Smooth muscle cell of the brain vasculature (primary cell): ENCODE data around the gene MIOS.
A peak's percentile ranks its signal among the peaks of the same experiment; 100 is the strongest.

Source experiments
- DNase-seq: peaks from one replicate; pipeline ENCODE4 v3.0.0-alpha.2; 2012; ENCODE audit warnings: low read depth, low spot score

The MIOS gene

GRCh38 chr7:7583731-7584130 lies 17.0 kb downstream of the MIOS start:
- no peak for DNase-seq

GRCh38 chr7:7584653-7585052 lies 18.0 kb downstream of the MIOS start:
- no peak for DNase-seq

DNA sequence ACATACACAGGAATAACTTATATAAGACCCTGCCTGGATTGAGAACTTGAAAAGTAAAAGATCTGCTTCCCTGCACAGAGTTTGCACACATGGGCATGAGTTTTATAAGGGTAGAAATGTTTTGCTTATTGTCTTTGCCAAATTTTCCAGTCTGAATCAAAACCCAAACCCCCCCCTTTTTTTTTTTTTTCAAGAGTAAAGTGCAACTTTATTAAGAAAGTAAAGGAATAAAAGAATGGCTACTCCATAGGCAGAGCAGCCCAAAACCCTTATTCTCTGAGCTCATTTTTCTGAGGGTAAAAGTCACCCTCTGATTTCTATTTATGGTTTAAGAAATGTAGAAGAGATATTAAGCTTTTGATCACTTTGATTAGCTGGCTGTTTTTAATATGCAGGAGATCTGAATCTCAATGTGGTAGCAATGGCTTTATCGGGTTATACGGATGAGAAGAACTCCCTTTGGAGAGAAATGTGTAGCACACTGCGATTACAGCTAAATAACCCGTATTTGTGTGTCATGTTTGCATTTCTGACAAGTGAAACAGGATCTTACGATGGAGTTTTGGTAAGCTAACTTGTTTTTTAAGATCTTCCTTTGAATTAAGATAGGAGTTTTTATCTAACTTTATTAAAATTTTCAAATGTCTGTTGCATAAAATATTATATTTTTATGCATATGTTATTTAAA lies 18.7 kb downstream of the MIOS start:
- DNase-seq, result no peak

- peak; percentile 3 for DNase-seq
These were observed 28.8 kb downstream of the MIOS start for GRCh38 chr7:7595451-7595850.

GRCh38 chr7:7596176-7596575 lies 29.5 kb downstream of the MIOS start:
- no peak for DNase-seq

GRCh38 chr7:7607010-7607409 lies 40.3 kb downstream of the MIOS start:
- DNase-seq, result no peak

DNA sequence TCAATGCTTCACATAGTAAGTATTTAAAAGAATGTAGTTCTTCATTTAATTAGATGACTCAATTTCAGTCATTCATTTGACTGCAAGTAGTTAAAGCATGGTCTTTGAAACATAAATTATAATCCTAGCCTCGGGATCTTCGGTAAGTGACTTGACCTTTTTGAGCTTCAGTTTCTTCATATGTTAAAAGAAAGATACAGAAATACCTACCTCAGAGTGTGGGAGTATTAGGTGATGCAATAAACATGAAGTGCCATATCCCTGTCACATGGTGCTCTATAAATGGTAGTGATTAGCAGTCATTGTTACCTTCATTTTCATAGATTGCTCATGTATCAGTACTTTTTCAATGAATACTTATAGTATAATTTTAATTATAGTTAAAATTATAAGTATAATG lies 42.6 kb downstream of the MIOS start:
- no peak for DNase-seq

DNA sequence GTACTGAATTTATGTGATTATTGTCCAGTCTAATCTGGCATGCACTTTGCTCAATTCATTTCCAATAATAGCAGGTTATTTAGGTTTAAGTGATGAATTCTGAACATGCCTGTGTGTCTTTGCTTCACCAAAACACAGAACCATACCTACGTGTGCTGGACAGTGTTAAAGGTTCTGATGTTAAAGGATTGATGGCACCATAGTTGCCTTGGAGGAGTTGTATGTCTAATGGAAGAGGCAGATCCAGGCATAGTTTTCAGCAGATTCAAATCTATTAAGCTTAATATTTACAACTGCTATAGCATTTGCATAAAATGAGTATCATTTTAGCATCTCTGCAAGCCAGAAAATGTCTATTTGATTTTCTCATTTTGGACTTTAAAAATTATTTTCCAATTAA lies 45.8 kb downstream of the MIOS start:
- no peak for DNase-seq

- DNase-seq, result no peak
These were observed 46.5 kb downstream of the MIOS start for GRCh38 chr7:7613210-7613609.

DNA sequence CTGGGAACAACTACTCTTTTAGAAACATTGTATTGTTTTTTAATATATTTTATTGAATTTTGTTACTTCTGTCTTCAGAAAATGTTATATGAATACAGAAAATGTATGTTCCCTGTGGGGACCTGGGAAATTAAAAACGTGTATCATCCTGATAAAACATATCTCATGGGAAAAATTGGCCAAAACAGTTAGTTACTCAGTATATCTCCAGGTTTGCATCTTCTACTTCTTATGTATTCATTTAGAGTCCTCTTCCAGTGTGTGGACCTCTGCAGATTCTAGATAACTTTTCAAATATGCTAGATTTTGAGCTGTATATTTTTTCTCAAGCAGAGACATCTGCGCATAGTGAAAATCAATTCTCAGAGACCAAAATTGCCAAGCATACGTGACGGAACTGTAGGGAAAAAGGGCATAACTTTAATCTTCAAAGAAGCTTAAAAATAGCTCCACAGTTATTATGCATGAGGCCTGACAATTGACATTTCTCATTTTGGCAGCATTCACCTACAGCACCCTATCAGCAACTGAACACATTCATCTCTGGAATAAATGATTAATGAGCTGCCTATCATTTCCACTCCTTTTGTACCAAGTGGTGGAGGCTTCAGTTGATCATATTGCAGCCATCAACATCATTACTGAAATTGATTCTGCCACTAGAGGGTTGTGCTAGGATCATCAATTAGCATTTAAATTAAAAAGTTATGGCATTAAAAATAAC lies 47.5 kb downstream of the MIOS start:
- DNase-seq, result no peak

- DNase-seq, result no peak
These were observed 50.9 kb downstream of the MIOS start for GRCh38 chr7:7617550-7617949.

GRCh38 chr7:7618410-7618809 lies 51.7 kb downstream of the MIOS start:
- DNase-seq, result no peak

- DNase-seq, result no peak
These were observed 53.6 kb downstream of the MIOS start for GRCh38 chr7:7620236-7620635.

- DNase-seq, result no peak
These were observed 54.0 kb downstream of the MIOS start for GRCh38 chr7:7620644-7621210.

DNA sequence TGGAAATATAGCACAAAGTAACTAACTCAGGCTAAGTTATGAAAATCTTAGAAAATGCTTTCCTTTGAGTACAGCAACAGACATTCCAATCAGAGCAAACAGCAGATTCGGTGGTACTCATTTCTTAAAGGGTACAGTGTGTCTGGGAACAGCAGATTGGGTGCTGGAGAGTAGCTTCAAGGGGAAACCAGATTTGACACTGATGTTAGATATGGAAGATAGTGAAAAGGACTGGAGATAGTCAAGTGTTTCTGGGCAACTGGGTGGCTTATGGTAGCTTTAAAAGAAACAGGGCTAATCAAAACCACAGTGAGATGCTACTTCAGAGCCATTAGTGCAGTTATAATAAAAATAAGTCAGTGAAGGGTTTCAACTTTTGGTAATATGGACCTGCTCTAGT lies 61.8 kb downstream of the MIOS start:
- DNase-seq, result no peak

DNA sequence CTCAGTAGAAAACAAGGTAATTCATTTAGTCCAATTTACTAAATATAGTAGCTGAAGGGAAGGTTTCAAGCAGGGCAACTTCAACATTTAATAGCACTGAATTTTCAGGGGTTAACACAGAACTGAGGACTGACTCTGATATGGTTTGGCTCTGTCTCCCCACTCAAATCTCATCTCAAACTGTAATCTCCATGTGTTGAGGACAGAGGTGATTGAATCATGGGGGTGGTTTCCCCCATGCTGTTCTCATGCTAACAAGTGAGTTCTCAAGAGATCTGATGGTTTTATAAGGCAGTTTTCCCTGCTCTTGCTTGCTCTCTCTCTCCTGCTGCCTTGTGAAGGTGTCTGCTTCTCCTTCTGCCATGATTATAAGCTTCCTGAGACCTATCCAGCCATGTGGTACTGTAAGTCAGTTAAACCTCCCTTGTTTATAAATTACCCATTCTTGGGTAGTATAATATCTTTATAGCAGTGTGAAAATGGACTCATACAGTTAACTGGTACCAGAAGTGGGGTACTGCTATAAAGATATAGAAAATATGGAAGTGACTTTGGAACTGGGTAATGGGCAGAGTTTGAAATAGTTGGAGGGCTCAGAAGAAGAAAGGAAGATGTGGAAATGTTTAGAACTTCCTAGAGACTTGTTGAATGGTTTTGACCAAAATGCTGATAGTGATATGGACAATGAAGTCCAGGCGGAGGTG lies 64.1 kb downstream of the MIOS start:
- DNase-seq, result no peak

DNA sequence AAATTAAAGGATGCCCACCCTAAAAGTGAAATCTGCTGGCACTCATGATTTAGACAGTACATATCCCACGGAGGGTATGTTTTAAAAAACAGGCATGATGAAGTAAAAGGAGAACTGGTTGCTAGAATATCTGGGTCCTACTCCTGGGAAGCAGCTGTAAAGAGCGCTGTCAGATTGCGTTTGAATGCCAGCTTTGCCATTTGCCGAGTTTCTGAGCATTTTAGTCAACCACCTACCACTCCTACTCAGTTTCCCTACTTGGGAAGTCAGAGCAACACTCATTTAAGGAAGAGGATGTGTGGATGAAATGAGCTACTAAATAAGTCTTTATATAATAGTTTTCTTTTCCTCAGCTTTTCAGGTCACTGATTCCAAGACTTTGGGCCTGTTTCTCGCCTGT lies 72.7 kb downstream of the MIOS start:
- no peak for DNase-seq

GRCh38 chr7:7639847-7640220 lies 73.2 kb downstream of the MIOS start:
- no peak for DNase-seq

- peak; percentile 96 for DNase-seq
These were observed 73.8 kb downstream of the MIOS start, which contains the start of gene UMAD1 for GRCh38 chr7:7640221-7641128. Gene UMAD1, plus strand, starts transcription at chr7:7640752. Its CDS starts 32,620 bp downstream, at chr7:7673372.

DNA sequence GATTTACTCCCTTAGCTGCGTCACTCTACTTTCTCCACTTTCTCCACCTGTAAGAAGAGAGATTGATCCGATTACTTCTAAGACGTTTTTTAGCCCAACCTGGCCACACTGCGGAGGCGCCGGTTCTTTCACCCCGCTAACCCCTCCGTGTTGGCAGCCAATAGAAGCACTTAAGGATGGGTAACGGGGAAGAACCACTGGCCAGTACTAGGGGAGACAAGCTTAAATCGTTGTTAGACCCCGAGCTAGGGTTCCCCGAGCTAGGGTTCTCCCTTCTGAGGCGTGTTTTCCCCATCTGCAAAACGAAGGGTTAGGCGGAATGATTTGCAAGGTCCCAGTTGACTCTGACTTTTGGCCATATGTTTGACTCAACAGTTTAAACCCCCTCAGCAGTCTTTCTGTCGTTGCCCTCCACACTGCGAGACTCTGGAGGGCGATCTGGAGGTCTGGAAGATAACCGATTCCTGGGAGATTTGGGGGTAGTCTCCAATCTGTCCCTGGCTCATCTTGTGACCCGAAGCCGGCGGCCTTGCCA lies 74.5 kb downstream of the MIOS start:
- peak; percentile 4 for DNase-seq

- DNase-seq, result no peak
These were observed 75.4 kb downstream of the MIOS start for GRCh38 chr7:7642081-7642480.
